ENCODE data around the gene NKX6-1. TPM values are rescaled to one million over a fixed set of nuclear protein-coding genes. Genes with fewer than 3 reads are reported as not detected.

Gene NKX6-1
- total RNA-seq, 1 experiment from 2014 or later: 0.14 TPM

- peaks cover 6% of the 10 kb centered on the region for H3K36me3 Mint-ChIP-seq (ENCODE audit: insufficient read depth, unreplicated experiment)
- intact Hi-C loops (cut with micrococcal nuclease; ENCODE audit: unreplicated experiment): no loop called here
- no peaks in the 10 kb centered on the region for H3K9me3 Mint-ChIP-seq (ENCODE audit: unreplicated experiment)
- H3K27me3 Mint-ChIP-seq (ENCODE audit: insufficient read depth, unreplicated experiment): peaks cover 13% of the 10 kb centered on the region
- no peak overlapping the region for H3K4me3 Mint-ChIP-seq (ENCODE audit: unreplicated experiment)
- ChIA-PET CTCF (no interaction called here), POLR2A (no interaction called here)
- TF ChIP-seq CTCF (IDR thresholded peaks at IDR 0.05; ENCODE audit: insufficient read depth in 1 of 2, low read depth in 1 of 2, low read length in 1 of 2, severe bottlenecking in 1 of 2, unreplicated experiment in 1 of 2): no peak
- H3K36me3 ChIP-seq (ENCODE audit: control insufficient read depth, insufficient read depth, low read length): no peaks in the 10 kb centered on the region
- no peaks in the 10 kb centered on the region for H3K9me3 ChIP-seq
- H3K4me1 Mint-ChIP-seq (ENCODE audit: low read depth, unreplicated experiment): no peaks in the 10 kb centered on the region
- no peak overlapping the region for H3K4me3 ChIP-seq (ENCODE audit: low read depth, low read length)
- H3K4me1 ChIP-seq: no peaks in the 10 kb centered on the region
- H3K27me3 ChIP-seq (replicated peaks; ENCODE audit: control insufficient read depth, insufficient read depth, low read length): no peaks in the 10 kb centered on the region
- DNase-seq: no peak
- no peak overlapping the region for H3K27ac Mint-ChIP-seq (ENCODE audit: unreplicated experiment)
- no TSS peak for BruUV-seq (replicated peaks)
These were observed 16.2 kb downstream of the NKX6-1 start for GRCh38 chr4:84482564-84483563.

GRCh38 chr4:84481860-84482245 is 17.2 kb downstream of the NKX6-1 start:
- H3K27me3 ChIP-seq (replicated peaks; ENCODE audit: control insufficient read depth, insufficient read depth, low read length): no peaks in the 10 kb centered on the region
- H3K27me3 Mint-ChIP-seq (ENCODE audit: insufficient read depth, unreplicated experiment): peaks cover 8% of the 10 kb centered on the region
- TF ChIP-seq CTCF (IDR thresholded peaks at IDR 0.05; ENCODE audit: insufficient read depth in 1 of 2, low read depth in 1 of 2, low read length in 1 of 2, severe bottlenecking in 1 of 2, unreplicated experiment in 1 of 2): no peak

GRCh38 chr4:84481077-84481859 is 17.8 kb downstream of the NKX6-1 start:
- Histone ChIP-seq H3K36me3 (ENCODE audit: control insufficient read depth, insufficient read depth, low read length) (no peaks in the 10 kb centered on the region), H3K9me3 (no peaks in the 10 kb centered on the region), H3K4me3 (ENCODE audit: low read depth, low read length) (no peak overlapping the region), H3K27me3 (replicated peaks; ENCODE audit: control insufficient read depth, insufficient read depth, low read length) (no peaks in the 10 kb centered on the region), H3K4me1 (no peaks in the 10 kb centered on the region)
- no peak for TF ChIP-seq CTCF (IDR thresholded peaks at IDR 0.05; ENCODE audit: insufficient read depth in 1 of 2, low read depth in 1 of 2, low read length in 1 of 2, severe bottlenecking in 1 of 2, unreplicated experiment in 1 of 2)
- intact Hi-C loops (cut with micrococcal nuclease; ENCODE audit: unreplicated experiment): no loop called here
- no peaks in the 10 kb centered on the region for H3K9me3 Mint-ChIP-seq (ENCODE audit: unreplicated experiment)
- POLR2A ChIA-PET: no interaction called here
- BruUV-seq (replicated peaks): no TSS peak
- H3K36me3 Mint-ChIP-seq (ENCODE audit: insufficient read depth, unreplicated experiment): peaks cover 6% of the 10 kb centered on the region
- H3K27me3 Mint-ChIP-seq (ENCODE audit: insufficient read depth, unreplicated experiment): peaks cover 8% of the 10 kb centered on the region
- no peaks in the 10 kb centered on the region for H3K4me1 Mint-ChIP-seq (ENCODE audit: low read depth, unreplicated experiment)
- H3K4me3 Mint-ChIP-seq (ENCODE audit: unreplicated experiment): no peak overlapping the region
- DNase-seq: no peak
- CTCF ChIA-PET: interaction anchor here (0.9 kb wide), 1 partner anchor 15 kb away, joined by 3 read pairs; no protein-coding TSS in a partner anchor
- H3K27ac Mint-ChIP-seq (ENCODE audit: unreplicated experiment): no peak overlapping the region

More at GRCh38 chr4:84481860-84482245, 17.2 kb downstream of the NKX6-1 start:
- Mint-ChIP-seq H3K9me3 (ENCODE audit: unreplicated experiment) (no peaks in the 10 kb centered on the region), H3K4me1 (ENCODE audit: low read depth, unreplicated experiment) (no peaks in the 10 kb centered on the region), H3K4me3 (ENCODE audit: unreplicated experiment) (no peak overlapping the region), H3K27ac (ENCODE audit: unreplicated experiment) (no peak overlapping the region), H3K36me3 (ENCODE audit: insufficient read depth, unreplicated experiment) (peaks cover 6% of the 10 kb centered on the region)
- Histone ChIP-seq H3K4me1 (no peaks in the 10 kb centered on the region), H3K36me3 (ENCODE audit: control insufficient read depth, insufficient read depth, low read length) (no peaks in the 10 kb centered on the region), H3K9me3 (no peaks in the 10 kb centered on the region), H3K4me3 (ENCODE audit: low read depth, low read length) (no peak overlapping the region)
- no TSS peak for BruUV-seq (replicated peaks)
- CTCF ChIA-PET: interaction anchor here (0.9 kb wide), 1 partner anchor 15 kb away, joined by 3 read pairs; no protein-coding TSS in a partner anchor
- DNase-seq: no peak
- intact Hi-C loops (cut with micrococcal nuclease; ENCODE audit: unreplicated experiment): no loop called here
- POLR2A ChIA-PET: no interaction called here
